Measurements from ENCODE around the gene RTN4IP1. TPM values are rescaled to one million over a fixed set of nuclear protein-coding genes. Genes with fewer than 3 reads are reported as not detected.

Gene RTN4IP1
- total RNA-seq, 6 donors from 2014 or later = 1.6 to 5.9 (median 4.3) TPM

DNA sequence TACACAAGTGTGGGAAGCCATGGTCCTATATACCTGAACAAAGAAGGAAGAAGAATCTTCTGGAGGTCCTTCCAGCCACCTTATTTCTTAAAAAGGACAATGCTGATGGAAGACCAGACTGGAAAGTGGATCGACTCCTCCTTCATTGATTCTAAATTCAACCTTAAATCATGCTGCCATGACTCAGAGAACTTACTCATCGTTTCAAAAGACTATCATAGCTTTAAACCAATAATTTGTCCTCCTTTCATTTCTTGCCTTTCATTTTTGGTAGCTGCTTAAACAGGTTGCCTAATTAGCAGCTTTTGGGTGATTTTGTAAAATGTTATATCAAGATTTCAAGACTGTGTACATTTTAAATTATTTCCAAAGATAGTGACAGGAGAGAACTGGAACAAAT lies 60.8 kb downstream of the RTN4IP1 start:
- H3K36me3 ChIP-seq = peaks cover 4 to 42% (median 21%) of the 10 kb centered on the region in 4 donors
- peaks cover 0 to 3% (median 0%) of the 10 kb centered on the region in 4 donors for H3K4me1 ChIP-seq
- no peaks in the 10 kb centered on the region for H3K27me3 ChIP-seq
- H3K4me3 ChIP-seq = no peak overlapping the region
- ATAC-seq (ENCODE audit: low FRiP score in 2 of 2) = no peak
- no peak overlapping the region for H3K27ac ChIP-seq
- H3K9me3 ChIP-seq = no peaks in the 10 kb centered on the region
- no peak for TF ChIP-seq POLR2AphosphoS5 (IDR thresholded peaks at IDR 0.05)
- TF ChIP-seq EP300 (IDR thresholded peaks at IDR 0.05) = no peak
- TF ChIP-seq CTCF (IDR thresholded peaks at IDR 0.05) = no peak
- WGBS, 2 donors = 91 to 92% methylated on average over 2 of the region's 2 CpGs
- DNase-seq = no peak

- H3K4me3 ChIP-seq = no peak overlapping the region
- 62 to 70% methylated on average over 4 of the region's 4 CpGs for WGBS, 2 donors
- peaks cover 3 to 42% (median 18%) of the 10 kb centered on the region in 4 donors for H3K36me3 ChIP-seq
- H3K27me3 ChIP-seq = no peaks in the 10 kb centered on the region
- H3K9me3 ChIP-seq = no peaks in the 10 kb centered on the region
- DNase-seq (no peak), ATAC-seq (ENCODE audit: low FRiP score in 2 of 2) (no peak)
- H3K27ac ChIP-seq = no peak overlapping the region
- TF ChIP-seq CTCF (IDR thresholded peaks at IDR 0.05) (no peak), POLR2AphosphoS5 (IDR thresholded peaks at IDR 0.05) (no peak), POLR2A (IDR thresholded peaks at IDR 0.05) (no peak), EP300 (IDR thresholded peaks at IDR 0.05) (no peak)
- peaks cover 0 to 5% (median 1%) of the 10 kb centered on the region in 4 donors for H3K4me1 ChIP-seq
Observed at GRCh38 chr6:106564476-106564875, 64.8 kb downstream of the RTN4IP1 start.

GRCh38 chr6:106563614-106564013 lies 65.7 kb downstream of the RTN4IP1 start:
- Histone ChIP-seq H3K4me1 (peaks cover 0 to 5% (median 1%) of the 10 kb centered on the region in 4 donors), H3K27ac (no peak overlapping the region), H3K4me3 (no peak overlapping the region), H3K36me3 (peaks cover 0 to 44% (median 18%) of the 10 kb centered on the region in 4 donors), H3K27me3 (no peaks in the 10 kb centered on the region), H3K9me3 (no peaks in the 10 kb centered on the region)
- DNase-seq (no peak), ATAC-seq (ENCODE audit: low FRiP score in 2 of 2) (no peak)
- WGBS, 2 donors = 61 to 71% methylated on average over 2 of the region's 2 CpGs
- TF ChIP-seq POLR2A (IDR thresholded peaks at IDR 0.05) (no peak), POLR2AphosphoS5 (IDR thresholded peaks at IDR 0.05) (no peak), EP300 (IDR thresholded peaks at IDR 0.05) (no peak), CTCF (IDR thresholded peaks at IDR 0.05) (no peak)

- TF ChIP-seq POLR2A (IDR thresholded peaks at IDR 0.05) (no peak), POLR2AphosphoS5 (IDR thresholded peaks at IDR 0.05) (no peak), CTCF (IDR thresholded peaks at IDR 0.05) (no peak), EP300 (IDR thresholded peaks at IDR 0.05) (no peak)
- DNase-seq (no peak), ATAC-seq (ENCODE audit: low FRiP score in 2 of 2) (no peak)
- WGBS, 2 donors = 61 to 68% methylated on average over 6 of the region's 6 CpGs
- H3K36me3 ChIP-seq = peaks cover 0 to 37% (median 17%) of the 10 kb centered on the region in 4 donors
- H3K4me3 ChIP-seq = no peak overlapping the region
- peaks cover 0 to 5% (median 1%) of the 10 kb centered on the region in 4 donors for H3K4me1 ChIP-seq
- no peaks in the 10 kb centered on the region for H3K9me3 ChIP-seq
- peak overlapping the region in 2 of 4 donors; percentile 32 to 51 for H3K27ac ChIP-seq
- H3K27me3 ChIP-seq = no peaks in the 10 kb centered on the region
Observed at GRCh38 chr6:106561686-106562405, 67.5 kb downstream of the RTN4IP1 start.

Data from upper lobe of left lung (tissue), 6 donors.